CD4-positive, CD25-positive, alpha-beta regulatory T cell (primary cell): ENCODE results near the gene DACH1. TPM values are rescaled to one million over a fixed set of nuclear protein-coding genes. Genes with fewer than 3 reads are reported as not detected.

ENCODE experiments used
- ATAC-seq, 2 donors: fragments of 150-1000 bp; cut with Tn5 transposase; one replicate each; pipeline ENCODE4 v1.10.0; 2021; ENCODE audit warnings: low read depth in 2 of 2, moderate number of reproducible peaks in 2 of 2, moderate library complexity in 1 of 2
- DNase-seq, 3 donors: peaks; one replicate each; pipeline versions ENCODE4 v3.0.0 to v3.0.0-alpha.2; 2012 to 2022; ENCODE audit warnings: mixed read lengths in 1 of 3
- H3K27ac ChIP-seq: one replicate; pipeline ENCODE4 v1.7.0; 2013; ENCODE audit warnings: mild to moderate bottlenecking, low read length; ENCODE audit not compliant: insufficient read depth, poor library complexity, severe bottlenecking
- H3K27me3 ChIP-seq: one replicate; pipeline ENCODE4 v1.7.0; 2013; ENCODE audit warnings: low read length; ENCODE audit not compliant: control insufficient read depth, insufficient read depth
- H3K36me3 ChIP-seq: one replicate; pipeline ENCODE4 v1.7.0; 2013; ENCODE audit warnings: mild to moderate bottlenecking, low read length, moderate library complexity; ENCODE audit not compliant: control insufficient read depth, insufficient read depth
- H3K4me1 ChIP-seq: 2 replicates; pipeline ENCODE4 v1.7.0; 2013; ENCODE audit warnings: mild to moderate bottlenecking, low read length; ENCODE audit not compliant: insufficient read depth, control insufficient read depth, poor library complexity, severe bottlenecking
- H3K4me3 ChIP-seq: one replicate; pipeline ENCODE4 v1.7.0; 2013; ENCODE audit warnings: low read depth, mild to moderate bottlenecking, low read length, moderate library complexity
- H3K9me3 ChIP-seq, 2 experiments: 1 replicate in 1 of 2; 2 replicates in 1 of 2; pipeline ENCODE4 v1.7.0; 2013; ENCODE audit warnings: low read length in 2 of 2, mild to moderate bottlenecking in 1 of 2, moderate library complexity in 1 of 2; ENCODE audit not compliant: control insufficient read depth in 2 of 2
- H3K27ac Mint-ChIP-seq, 3 donors: one replicate each; pipeline ENCODE4 v1.8.0; 2020 to 2022; ENCODE audit warnings: mild to moderate bottlenecking in 3 of 3, mixed read lengths in 3 of 3, moderate library complexity in 2 of 3
- H3K27me3 Mint-ChIP-seq: one replicate; pipeline ENCODE4 v1.8.0; 2022; ENCODE audit warnings: mild to moderate bottlenecking, mixed read lengths
- H3K36me3 Mint-ChIP-seq: one replicate; pipeline ENCODE4 v1.8.0; 2020; ENCODE audit warnings: mixed read lengths
- H3K4me1 Mint-ChIP-seq, 4 donors: one replicate each; pipeline ENCODE4 v1.8.0; 2020 to 2022; ENCODE audit warnings: mixed read lengths in 4 of 4, mild to moderate bottlenecking in 1 of 4
- H3K4me3 Mint-ChIP-seq, 4 donors: one replicate each; pipeline ENCODE4 v1.8.0; 2020 to 2022; ENCODE audit warnings: mild to moderate bottlenecking in 4 of 4, mixed read lengths in 4 of 4, moderate library complexity in 3 of 4
- H3K9me3 Mint-ChIP-seq, 7 donors: one replicate each; pipeline ENCODE4 v1.8.0; 2020 to 2022; ENCODE audit warnings: mixed read lengths in 7 of 7, mild to moderate bottlenecking in 3 of 7, moderate library complexity in 2 of 7
- polyA plus RNA-seq, 4 donors: library from polyadenylated mRNA; unstranded; fragments of 300-500 nt; fragmentation: Illumina TruSeq; gene quantifications; one replicate each; pipeline ENCODE4 v1.2.3, GENCODE V29; 2021
- total RNA-seq: library from RNA; stranded (reverse); gene quantifications from one replicate; pipeline ENCODE4 v1.2.3, GENCODE V29; 2022

Gene DACH1
- total and polyA plus RNA-seq, 5 donors from 2014 or later: 0.47 TPM; not detected in 4

GRCh38 chr13:71474936-71475335 is 392.1 kb downstream of the DACH1 start:
- no peaks in the 10 kb centered on the region for H3K36me3 Mint-ChIP-seq
- no peaks in the 10 kb centered on the region for H3K9me3 ChIP-seq

GRCh38 chr13:71469626-71470025 is 397.4 kb downstream of the DACH1 start:
- H3K4me3 ChIP-seq: no peak overlapping the region
- ATAC-seq (no peak), DNase-seq (no peak)
- Mint-ChIP-seq H3K27ac (no peak overlapping the region), H3K4me3 (no peak overlapping the region), H3K9me3 (peaks cover 0 to 7% (median 3%) of the 10 kb centered on the region in 7 donors), H3K36me3 (no peaks in the 10 kb centered on the region), H3K27me3 (no peaks in the 10 kb centered on the region), H3K4me1 (no peaks in the 10 kb centered on the region)
- H3K27me3 ChIP-seq: no peaks in the 10 kb centered on the region
- no peaks in the 10 kb centered on the region for H3K36me3 ChIP-seq
- H3K27ac ChIP-seq: no peak overlapping the region
- H3K4me1 ChIP-seq: no peaks in the 10 kb centered on the region
- no peaks in the 10 kb centered on the region for H3K9me3 ChIP-seq

More at GRCh38 chr13:71474936-71475335, 392.1 kb downstream of the DACH1 start:
- no peak for DNase-seq
- no peaks in the 10 kb centered on the region for H3K4me1 ChIP-seq
- Mint-ChIP-seq H3K4me1 (no peaks in the 10 kb centered on the region), H3K27me3 (no peaks in the 10 kb centered on the region), H3K4me3 (no peak overlapping the region), H3K27ac (no peak overlapping the region), H3K9me3 (peaks cover 0 to 7% (median 2%) of the 10 kb centered on the region in 7 donors)
- no peak overlapping the region for H3K4me3 ChIP-seq
- H3K36me3 ChIP-seq: no peaks in the 10 kb centered on the region
- ATAC-seq: no peak
- no peaks in the 10 kb centered on the region for H3K27me3 ChIP-seq
- no peak overlapping the region for H3K27ac ChIP-seq

GRCh38 chr13:71464686-71465085 is 402.3 kb downstream of the DACH1 start:
- no peak for DNase-seq
- Mint-ChIP-seq H3K36me3 (no peaks in the 10 kb centered on the region), H3K27ac (no peak overlapping the region), H3K4me3 (no peak overlapping the region), H3K27me3 (no peaks in the 10 kb centered on the region), H3K4me1 (no peaks in the 10 kb centered on the region), H3K9me3 (peaks cover 0 to 2% (median 0%) of the 10 kb centered on the region in 7 donors)
- Histone ChIP-seq H3K9me3 (no peaks in the 10 kb centered on the region), H3K36me3 (no peaks in the 10 kb centered on the region), H3K4me1 (no peaks in the 10 kb centered on the region), H3K27me3 (no peaks in the 10 kb centered on the region), H3K27ac (no peak overlapping the region), H3K4me3 (no peak overlapping the region)
- no peak for ATAC-seq

GRCh38 chr13:71461892-71462291 is 405.1 kb downstream of the DACH1 start:
- no peak overlapping the region for H3K4me3 Mint-ChIP-seq
- no peaks in the 10 kb centered on the region for H3K4me1 ChIP-seq

GRCh38 chr13:71460211-71460610 is 406.8 kb downstream of the DACH1 start:
- Histone ChIP-seq H3K4me1 (no peaks in the 10 kb centered on the region), H3K27me3 (no peaks in the 10 kb centered on the region), H3K9me3 (no peaks in the 10 kb centered on the region), H3K36me3 (no peaks in the 10 kb centered on the region), H3K27ac (no peak overlapping the region), H3K4me3 (no peak overlapping the region)
- Mint-ChIP-seq H3K4me1 (peaks cover 0 to 3% (median 0%) of the 10 kb centered on the region in 4 donors), H3K36me3 (no peaks in the 10 kb centered on the region), H3K4me3 (no peak overlapping the region), H3K27me3 (no peaks in the 10 kb centered on the region), H3K27ac (no peak overlapping the region), H3K9me3 (peaks cover 0 to 6% (median 0%) of the 10 kb centered on the region in 7 donors)
- DNase-seq (no peak), ATAC-seq (no peak)

More at GRCh38 chr13:71461892-71462291, 405.1 kb downstream of the DACH1 start:
- H3K27ac Mint-ChIP-seq: no peak overlapping the region
- no peak for ATAC-seq
- no peak for DNase-seq
- H3K36me3 Mint-ChIP-seq: no peaks in the 10 kb centered on the region
- H3K27ac ChIP-seq: no peak overlapping the region
- H3K27me3 ChIP-seq: no peaks in the 10 kb centered on the region
- H3K9me3 ChIP-seq: no peaks in the 10 kb centered on the region
- H3K9me3 Mint-ChIP-seq: peaks cover 0 to 2% (median 0%) of the 10 kb centered on the region in 7 donors
- peaks cover 0 to under 1% (median 0%) of the 10 kb centered on the region in 4 donors for H3K4me1 Mint-ChIP-seq
- no peaks in the 10 kb centered on the region for H3K36me3 ChIP-seq
- H3K4me3 ChIP-seq: no peak overlapping the region
- H3K27me3 Mint-ChIP-seq: no peaks in the 10 kb centered on the region

GRCh38 chr13:71459708-71460107 is 407.3 kb downstream of the DACH1 start:
- H3K9me3 Mint-ChIP-seq: peaks cover 0 to 6% (median 0%) of the 10 kb centered on the region in 7 donors
- Histone ChIP-seq H3K4me3 (no peak overlapping the region), H3K27me3 (no peaks in the 10 kb centered on the region), H3K27ac (no peak overlapping the region), H3K36me3 (no peaks in the 10 kb centered on the region), H3K4me1 (no peaks in the 10 kb centered on the region), H3K9me3 (no peaks in the 10 kb centered on the region)
- H3K27ac Mint-ChIP-seq: no peak overlapping the region
- ATAC-seq (no peak), DNase-seq (no peak)
- H3K4me3 Mint-ChIP-seq: no peak overlapping the region
- peaks cover 0 to 3% (median 0%) of the 10 kb centered on the region in 4 donors for H3K4me1 Mint-ChIP-seq
- no peaks in the 10 kb centered on the region for H3K27me3 Mint-ChIP-seq
- no peaks in the 10 kb centered on the region for H3K36me3 Mint-ChIP-seq

GRCh38 chr13:71457645-71458044 is 409.4 kb downstream of the DACH1 start:
- H3K36me3 Mint-ChIP-seq: no peaks in the 10 kb centered on the region

GRCh38 chr13:71456136-71456535 is 410.9 kb downstream of the DACH1 start:
- Histone ChIP-seq H3K4me1 (no peaks in the 10 kb centered on the region), H3K27me3 (no peaks in the 10 kb centered on the region), H3K4me3 (no peak overlapping the region), H3K36me3 (no peaks in the 10 kb centered on the region), H3K9me3 (no peaks in the 10 kb centered on the region), H3K27ac (no peak overlapping the region)
- peaks cover 0 to 6% (median 1%) of the 10 kb centered on the region in 7 donors for H3K9me3 Mint-ChIP-seq
- no peak overlapping the region for H3K27ac Mint-ChIP-seq
- ATAC-seq (no peak), DNase-seq (no peak)
- no peaks in the 10 kb centered on the region for H3K36me3 Mint-ChIP-seq
- peaks cover 0 to 3% (median 0%) of the 10 kb centered on the region in 4 donors for H3K4me1 Mint-ChIP-seq
- no peak overlapping the region for H3K4me3 Mint-ChIP-seq
- no peaks in the 10 kb centered on the region for H3K27me3 Mint-ChIP-seq

More at GRCh38 chr13:71457645-71458044, 409.4 kb downstream of the DACH1 start:
- ATAC-seq: no peak
- no peaks in the 10 kb centered on the region for H3K27me3 Mint-ChIP-seq
- no peak overlapping the region for H3K4me3 Mint-ChIP-seq
- H3K9me3 Mint-ChIP-seq: peaks cover 0 to 6% (median 0%) of the 10 kb centered on the region in 7 donors
- Histone ChIP-seq H3K27ac (no peak overlapping the region), H3K4me3 (no peak overlapping the region), H3K27me3 (no peaks in the 10 kb centered on the region), H3K9me3 (no peaks in the 10 kb centered on the region), H3K36me3 (no peaks in the 10 kb centered on the region), H3K4me1 (no peaks in the 10 kb centered on the region)
- no peak overlapping the region for H3K27ac Mint-ChIP-seq
- DNase-seq: no peak
- H3K4me1 Mint-ChIP-seq: peaks cover 0 to 3% (median 0%) of the 10 kb centered on the region in 4 donors
